Measurements from ENCODE around the gene PPP4R2.

- TF ChIP-seq POLR2AphosphoS5 (IDR thresholded peaks at IDR 0.05), result no peak
- no peak for TF ChIP-seq CTCF (IDR thresholded peaks at IDR 0.05)
- TF ChIP-seq POLR2A (IDR thresholded peaks at IDR 0.05), result no peak
Observed at GRCh38 chr3:72962317-72962716, 34.3 kb upstream of the PPP4R2 start.

Data from breast epithelium (tissue), 3 donors.